ENCODE measurements around the gene CLEC4F. TPM values are rescaled to one million over a fixed set of nuclear protein-coding genes. Genes with fewer than 3 reads are reported as not detected.

Gene CLEC4F
- total and polyA plus RNA-seq, 2 of the 13 experiments (the other 11 are each of a cell fraction or from before 2014, with no cell fraction given): 0.12 to 0.13 TPM

GRCh38 chr2:70765507-70765906 is 54.9 kb downstream of the CLEC4F start:
- POLR2A ChIA-PET: no interaction called here
- in situ Hi-C loops (cut with HindIII; ENCODE audit: extremely low pct_ligation_motif_present, low pct_unique_long_range_greater_than_20kb): no loop called here
- TF ChIP-seq HNF4A (CRISPR knock-in tag; IDR thresholded peaks at IDR 0.05) (no peak), PRDM4 (CRISPR knock-in tag; IDR thresholded peaks at IDR 0.05; ENCODE audit: borderline replicate concordance) (no peak), ZNF747 (CRISPR knock-in tag; IDR thresholded peaks at IDR 0.05; ENCODE audit: borderline replicate concordance) (no peak), HMGXB3 (CRISPR knock-in tag; IDR thresholded peaks at IDR 0.05; ENCODE audit: borderline replicate concordance) (no peak), KLF11 (CRISPR knock-in tag; IDR thresholded peaks at IDR 0.05) (no peak), KLF16 (CRISPR knock-in tag; IDR thresholded peaks at IDR 0.05) (no peak), AHDC1 (CRISPR knock-in tag; IDR thresholded peaks at IDR 0.05; ENCODE audit: borderline replicate concordance) (no peak), PBX2 (CRISPR knock-in tag; IDR thresholded peaks at IDR 0.05) (no peak), MBD4 (IDR thresholded peaks at IDR 0.05; ENCODE audit: borderline replicate concordance, low read length) (no peak), ZSCAN30 (CRISPR knock-in tag; IDR thresholded peaks at IDR 0.05) (no peak), CBX1 (IDR thresholded peaks at IDR 0.05; ENCODE audit: low read depth) (no peak), ZEB1 (IDR thresholded peaks at IDR 0.05; ENCODE audit: insufficient replicate concordance, low read depth) (no peak)

More at GRCh38 chr2:70765507-70765906, 54.9 kb downstream of the CLEC4F start:
- intact Hi-C loops (cut with micrococcal nuclease; ENCODE audit: unreplicated experiment): no loop called here
- no peaks in the 10 kb centered on the region for H4K20me1 ChIP-seq (ENCODE audit: insufficient read depth, low read length)
- H3K4me2 ChIP-seq (ENCODE audit: low read depth, low read length): no peak overlapping the region
- H3K4me1 ChIP-seq (ENCODE audit: insufficient read depth, low read length): no peaks in the 10 kb centered on the region
- H3K9me3 ChIP-seq (ENCODE audit: low read length): no peaks in the 10 kb centered on the region
- H3K27ac ChIP-seq (ENCODE audit: extremely low read length, insufficient read depth, low read length): no peak overlapping the region
- ATAC-seq (no peak), FAIRE-seq (no peak), DNase-seq (ENCODE audit: low spot score) (no peak)
- H3K9ac ChIP-seq (ENCODE audit: insufficient read depth, low read depth, low read length): no peak overlapping the region
- CTCF ChIA-PET (ENCODE audit: low intra/inter-chr PET ratio, low total read pairs): no interaction called here
- no peaks in the 10 kb centered on the region for H3K36me3 ChIP-seq (replicated peaks in 1 of 2; ENCODE audit: control insufficient read depth in 1 of 2, insufficient read depth in 2 of 2, low read length in 2 of 2)
- H2AFZ ChIP-seq (ENCODE audit: low read length): no peak overlapping the region
- 24% methylated on average over 7 of the region's 7 CpGs for WGBS (ENCODE audit: low lambda C conversion rate)
- no TSS peak for BruUV-seq (replicated peaks)
- no peak overlapping the region for H3K4me3 ChIP-seq (replicated peaks in 1 of 3; ENCODE audit: insufficient read depth in 1 of 3, low read depth in 2 of 3, low read length in 3 of 3)
- peaks cover 2 to 53% of the 10 kb centered on the region in 2 experiments for H3K27me3 ChIP-seq (ENCODE audit: control insufficient read depth in 1 of 2, insufficient read depth in 2 of 2, low read length in 2 of 2)
- no peaks in the 10 kb centered on the region for H3K79me2 ChIP-seq (ENCODE audit: insufficient read depth, low read length)

Measured in HepG2 (cell line).